ENCODE results near the gene SPEG.

Gene SPEG

GRCh38 chr2:219531639-219532377 lies 97.2 kb downstream of the SPEG start:
- no peak overlapping the region for H3K4me3 ChIP-seq (ENCODE audit: low read depth, low read length)
- DNase-seq (ENCODE audit: low read depth), result no peak
- TF ChIP-seq CTCF (IDR thresholded peaks at IDR 0.05; ENCODE audit: control insufficient read depth, extremely low read depth, insufficient read depth), result no peak

- no peak overlapping the region for H3K4me3 ChIP-seq (ENCODE audit: low read depth, low read length)
- TF ChIP-seq CTCF (IDR thresholded peaks at IDR 0.05; ENCODE audit: control insufficient read depth, extremely low read depth, insufficient read depth), result no peak
- no peak for DNase-seq (ENCODE audit: low read depth)
Observed at GRCh38 chr2:219532378-219532649, 97.7 kb downstream of the SPEG start.

GRCh38 chr2:219533930-219534661 lies 99.5 kb downstream of the SPEG start:
- DNase-seq (ENCODE audit: low read depth), result no peak
- no peak overlapping the region for H3K4me3 ChIP-seq (ENCODE audit: low read depth, low read length)

GRCh38 chr2:219536425-219536824 lies 101.8 kb downstream of the SPEG start:
- TF ChIP-seq CTCF (IDR thresholded peaks at IDR 0.05; ENCODE audit: control insufficient read depth, extremely low read depth, insufficient read depth), result no peak
- no peak for DNase-seq (ENCODE audit: low read depth)
- H3K4me3 ChIP-seq (ENCODE audit: low read depth, low read length), result no peak overlapping the region

More at GRCh38 chr2:219533930-219534661, 99.5 kb downstream of the SPEG start:
- no peak for TF ChIP-seq CTCF (IDR thresholded peaks at IDR 0.05; ENCODE audit: control insufficient read depth, extremely low read depth, insufficient read depth)

GRCh38 chr2:219536967-219537366 lies 102.3 kb downstream of the SPEG start:
- DNase-seq (ENCODE audit: low read depth), result no peak
- TF ChIP-seq CTCF (IDR thresholded peaks at IDR 0.05; ENCODE audit: control insufficient read depth, extremely low read depth, insufficient read depth), result no peak

GRCh38 chr2:219537657-219538488 lies 103.2 kb downstream of the SPEG start:
- H3K4me3 ChIP-seq (ENCODE audit: low read depth, low read length), result no peak overlapping the region
- no peak for TF ChIP-seq CTCF (IDR thresholded peaks at IDR 0.05; ENCODE audit: control insufficient read depth, extremely low read depth, insufficient read depth)
- no peak for DNase-seq (ENCODE audit: low read depth)

More at GRCh38 chr2:219536967-219537366, 102.3 kb downstream of the SPEG start:
- no peak overlapping the region for H3K4me3 ChIP-seq (ENCODE audit: low read depth, low read length)

All from LNCaP clone FGC (cell line).